HepG2 (cell line): Measurements from ENCODE around the gene CCDC57. TPM values are rescaled to one million over a fixed set of nuclear protein-coding genes. Genes with fewer than 3 reads are reported as not detected.

Experiments
- KDM5A ChIP-seq: fragments of 200-600 bp; sonication (generic); IDR thresholded peaks from 2 replicates; pipeline ENCODE4 v1.7.0; 2018; ENCODE audit warnings: antibody characterized with exemption, mild to moderate bottlenecking, low read length, borderline replicate concordance
- PHF8 ChIP-seq: sonication (generic); formaldehyde crosslinking; IDR thresholded peaks from 2 replicates; pipeline ENCODE4 v1.5.0; 2020; ENCODE audit warnings: missing genetic modification reagents
- RBM39 ChIP-seq: fragments of 200-400 bp; formaldehyde crosslinking; IDR thresholded peaks from one replicate; pipeline ENCODE4 v1.6.1; 2018; ENCODE audit warnings: antibody characterized with exemption, mild to moderate bottlenecking, low read depth, low read length; ENCODE audit not compliant: poor library complexity, severe bottlenecking
- SNRNP70 ChIP-seq: fragments of 200-400 bp; formaldehyde crosslinking; IDR thresholded peaks from 2 replicates; pipeline ENCODE4 v1.6.1; 2017; ENCODE audit warnings: mild to moderate bottlenecking, low read depth, low read length, moderate library complexity
- ZNF205 ChIP-seq: IDR thresholded peaks from 2 replicates; pipeline ENCODE4 v1.6.1; 2018; ENCODE audit warnings: missing biosample characterization, missing genetic modification reagents
- ZNF337 ChIP-seq: sonication (generic); formaldehyde crosslinking; IDR thresholded peaks from 2 replicates; pipeline ENCODE4 v1.5.1; 2020; ENCODE audit warnings: missing genetic modification reagents, low read depth, mild to moderate bottlenecking, borderline replicate concordance
- polyA plus RNA-seq, 8 experiments: library from polyadenylated mRNA; depleted of rRNA in 3 of 8; stranded (reverse) in 7 of 8; unstranded in 1 of 8; fragments of >200 nt; fragmentation: Illumina TruSeq in 4 of 8; extraction: Trizol in 4 of 8; gene quantifications; 2 replicates each; pipeline versions ENCODE4 v1.2.1 to v1.2.3, GENCODE V29; 2011 to 2016; ENCODE audit warnings: low read depth in 4 of 8, missing spikeins in 1 of 8, mixed read lengths in 1 of 8; ENCODE audit not compliant: insufficient read depth in 1 of 8
- total RNA-seq, 5 experiments: library from RNA; depleted of rRNA; stranded (reverse); fragments of >200 nt; fragmentation: Illumina TruSeq; extraction: Trizol; gene quantifications; 2 replicates each; pipeline ENCODE4 v1.2.3, GENCODE V29; 2016; ENCODE audit warnings: low read depth in 1 of 5
- TF ChIP-seq, protein P1 (sequence below): IDR thresholded peaks from 2 replicates; pipeline ENCODE4 v1.6.1; 2012; ENCODE audit warnings: low read length, improper control_type of control experiment
- TF ChIP-seq, protein P2 (sequence below): sonication (generic); formaldehyde crosslinking; IDR thresholded peaks from 2 replicates; pipeline ENCODE4 v1.4.0; 2020; ENCODE audit warnings: mild to moderate bottlenecking, low read depth, missing genetic modification reagents
- TF ChIP-seq, protein P3 (sequence below): sonication (generic); formaldehyde crosslinking; IDR thresholded peaks from 2 replicates; pipeline ENCODE4 v1.4.0; 2020; ENCODE audit warnings: missing genetic modification reagents
- TF ChIP-seq, protein P4 (sequence below): sonication (generic); formaldehyde crosslinking; IDR thresholded peaks from 2 replicates; pipeline ENCODE4 v1.9.0; 2021; ENCODE audit warnings: missing genetic modification reagents, borderline replicate concordance

CCDC57 gene
- total and polyA plus RNA-seq, 2 of the 13 experiments (the other 11 are each of a cell fraction or from before 2014, with no cell fraction given) = 59.3 to 59.9 TPM

DNA sequence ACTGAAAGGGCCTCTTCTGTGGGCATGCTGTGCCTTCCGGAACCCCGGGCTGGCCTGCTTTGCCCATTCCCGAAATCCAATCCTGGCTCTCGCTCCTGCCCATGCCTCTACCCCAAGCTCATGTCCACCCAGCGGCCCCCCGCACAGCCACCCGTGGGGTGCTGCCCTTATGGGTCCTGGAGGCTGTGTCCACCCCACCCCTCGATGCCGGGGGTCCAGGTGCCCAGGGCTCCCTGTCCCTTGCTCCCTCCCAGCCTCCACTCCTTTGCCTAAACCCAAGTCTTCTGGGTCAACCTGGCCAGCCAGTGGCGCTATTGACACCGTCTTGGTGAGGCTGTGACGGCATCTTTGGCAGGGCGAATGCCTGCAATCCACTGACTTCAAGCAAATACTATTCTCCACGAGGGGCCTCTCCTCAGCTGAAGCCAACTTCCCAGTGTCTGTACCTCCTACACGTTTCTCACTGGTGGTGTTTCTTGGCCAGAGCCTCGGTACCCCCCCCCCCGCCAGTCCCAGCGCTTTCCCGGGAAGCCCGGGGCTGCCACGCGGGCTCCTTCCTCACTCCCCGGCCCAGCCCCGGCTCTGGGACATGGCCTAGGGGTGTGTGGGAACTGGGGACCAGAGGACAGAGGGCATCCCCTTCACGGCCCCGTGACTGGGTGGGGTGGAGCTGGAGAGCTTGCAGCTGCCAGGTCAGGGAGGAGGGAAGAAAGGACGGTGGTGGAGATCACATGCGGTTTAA lies 134.9 kb downstream of the CCDC57 start (continued):
- TF ChIP-seq, protein P1, sequence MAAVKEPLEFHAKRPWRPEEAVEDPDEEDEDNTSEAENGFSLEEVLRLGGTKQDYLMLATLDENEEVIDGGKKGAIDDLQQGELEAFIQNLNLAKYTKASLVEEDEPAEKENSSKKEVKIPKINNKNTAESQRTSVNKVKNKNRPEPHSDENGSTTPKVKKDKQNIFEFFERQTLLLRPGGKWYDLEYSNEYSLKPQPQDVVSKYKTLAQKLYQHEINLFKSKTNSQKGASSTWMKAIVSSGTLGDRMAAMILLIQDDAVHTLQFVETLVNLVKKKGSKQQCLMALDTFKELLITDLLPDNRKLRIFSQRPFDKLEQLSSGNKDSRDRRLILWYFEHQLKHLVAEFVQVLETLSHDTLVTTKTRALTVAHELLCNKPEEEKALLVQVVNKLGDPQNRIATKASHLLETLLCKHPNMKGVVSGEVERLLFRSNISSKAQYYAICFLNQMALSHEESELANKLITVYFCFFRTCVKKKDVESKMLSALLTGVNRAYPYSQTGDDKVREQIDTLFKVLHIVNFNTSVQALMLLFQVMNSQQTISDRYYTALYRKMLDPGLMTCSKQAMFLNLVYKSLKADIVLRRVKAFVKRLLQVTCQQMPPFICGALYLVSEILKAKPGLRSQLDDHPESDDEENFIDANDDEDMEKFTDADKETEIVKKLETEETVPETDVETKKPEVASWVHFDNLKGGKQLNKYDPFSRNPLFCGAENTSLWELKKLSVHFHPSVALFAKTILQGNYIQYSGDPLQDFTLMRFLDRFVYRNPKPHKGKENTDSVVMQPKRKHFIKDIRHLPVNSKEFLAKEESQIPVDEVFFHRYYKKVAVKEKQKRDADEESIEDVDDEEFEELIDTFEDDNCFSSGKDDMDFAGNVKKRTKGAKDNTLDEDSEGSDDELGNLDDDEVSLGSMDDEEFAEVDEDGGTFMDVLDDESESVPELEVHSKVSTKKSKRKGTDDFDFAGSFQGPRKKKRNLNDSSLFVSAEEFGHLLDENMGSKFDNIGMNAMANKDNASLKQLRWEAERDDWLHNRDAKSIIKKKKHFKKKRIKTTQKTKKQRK = no peak
- no peak for TF ChIP-seq ZNF205
- TF ChIP-seq SNRNP70 = no peak
- TF ChIP-seq KDM5A = no peak
- TF ChIP-seq, protein P2, sequence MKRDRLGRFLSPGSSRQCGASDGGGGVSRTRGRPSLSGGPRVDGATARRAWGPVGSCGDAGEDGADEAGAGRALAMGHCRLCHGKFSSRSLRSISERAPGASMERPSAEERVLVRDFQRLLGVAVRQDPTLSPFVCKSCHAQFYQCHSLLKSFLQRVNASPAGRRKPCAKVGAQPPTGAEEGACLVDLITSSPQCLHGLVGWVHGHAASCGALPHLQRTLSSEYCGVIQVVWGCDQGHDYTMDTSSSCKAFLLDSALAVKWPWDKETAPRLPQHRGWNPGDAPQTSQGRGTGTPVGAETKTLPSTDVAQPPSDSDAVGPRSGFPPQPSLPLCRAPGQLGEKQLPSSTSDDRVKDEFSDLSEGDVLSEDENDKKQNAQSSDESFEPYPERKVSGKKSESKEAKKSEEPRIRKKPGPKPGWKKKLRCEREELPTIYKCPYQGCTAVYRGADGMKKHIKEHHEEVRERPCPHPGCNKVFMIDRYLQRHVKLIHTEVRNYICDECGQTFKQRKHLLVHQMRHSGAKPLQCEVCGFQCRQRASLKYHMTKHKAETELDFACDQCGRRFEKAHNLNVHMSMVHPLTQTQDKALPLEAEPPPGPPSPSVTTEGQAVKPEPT (CRISPR knock-in tag) = no peak
- peak; percentile 59 for TF ChIP-seq RBM39
- TF ChIP-seq, protein P3, sequence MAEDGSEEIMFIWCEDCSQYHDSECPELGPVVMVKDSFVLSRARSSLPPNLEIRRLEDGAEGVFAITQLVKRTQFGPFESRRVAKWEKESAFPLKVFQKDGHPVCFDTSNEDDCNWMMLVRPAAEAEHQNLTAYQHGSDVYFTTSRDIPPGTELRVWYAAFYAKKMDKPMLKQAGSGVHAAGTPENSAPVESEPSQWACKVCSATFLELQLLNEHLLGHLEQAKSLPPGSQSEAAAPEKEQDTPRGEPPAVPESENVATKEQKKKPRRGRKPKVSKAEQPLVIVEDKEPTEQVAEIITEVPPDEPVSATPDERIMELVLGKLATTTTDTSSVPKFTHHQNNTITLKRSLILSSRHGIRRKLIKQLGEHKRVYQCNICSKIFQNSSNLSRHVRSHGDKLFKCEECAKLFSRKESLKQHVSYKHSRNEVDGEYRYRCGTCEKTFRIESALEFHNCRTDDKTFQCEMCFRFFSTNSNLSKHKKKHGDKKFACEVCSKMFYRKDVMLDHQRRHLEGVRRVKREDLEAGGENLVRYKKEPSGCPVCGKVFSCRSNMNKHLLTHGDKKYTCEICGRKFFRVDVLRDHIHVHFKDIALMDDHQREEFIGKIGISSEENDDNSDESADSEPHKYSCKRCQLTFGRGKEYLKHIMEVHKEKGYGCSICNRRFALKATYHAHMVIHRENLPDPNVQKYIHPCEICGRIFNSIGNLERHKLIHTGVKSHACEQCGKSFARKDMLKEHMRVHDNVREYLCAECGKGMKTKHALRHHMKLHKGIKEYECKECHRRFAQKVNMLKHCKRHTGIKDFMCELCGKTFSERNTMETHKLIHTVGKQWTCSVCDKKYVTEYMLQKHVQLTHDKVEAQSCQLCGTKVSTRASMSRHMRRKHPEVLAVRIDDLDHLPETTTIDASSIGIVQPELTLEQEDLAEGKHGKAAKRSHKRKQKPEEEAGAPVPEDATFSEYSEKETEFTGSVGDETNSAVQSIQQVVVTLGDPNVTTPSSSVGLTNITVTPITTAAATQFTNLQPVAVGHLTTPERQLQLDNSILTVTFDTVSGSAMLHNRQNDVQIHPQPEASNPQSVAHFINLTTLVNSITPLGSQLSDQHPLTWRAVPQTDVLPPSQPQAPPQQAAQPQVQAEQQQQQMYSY (CRISPR knock-in tag) = peak; percentile 75
- TF ChIP-seq, protein P4, sequence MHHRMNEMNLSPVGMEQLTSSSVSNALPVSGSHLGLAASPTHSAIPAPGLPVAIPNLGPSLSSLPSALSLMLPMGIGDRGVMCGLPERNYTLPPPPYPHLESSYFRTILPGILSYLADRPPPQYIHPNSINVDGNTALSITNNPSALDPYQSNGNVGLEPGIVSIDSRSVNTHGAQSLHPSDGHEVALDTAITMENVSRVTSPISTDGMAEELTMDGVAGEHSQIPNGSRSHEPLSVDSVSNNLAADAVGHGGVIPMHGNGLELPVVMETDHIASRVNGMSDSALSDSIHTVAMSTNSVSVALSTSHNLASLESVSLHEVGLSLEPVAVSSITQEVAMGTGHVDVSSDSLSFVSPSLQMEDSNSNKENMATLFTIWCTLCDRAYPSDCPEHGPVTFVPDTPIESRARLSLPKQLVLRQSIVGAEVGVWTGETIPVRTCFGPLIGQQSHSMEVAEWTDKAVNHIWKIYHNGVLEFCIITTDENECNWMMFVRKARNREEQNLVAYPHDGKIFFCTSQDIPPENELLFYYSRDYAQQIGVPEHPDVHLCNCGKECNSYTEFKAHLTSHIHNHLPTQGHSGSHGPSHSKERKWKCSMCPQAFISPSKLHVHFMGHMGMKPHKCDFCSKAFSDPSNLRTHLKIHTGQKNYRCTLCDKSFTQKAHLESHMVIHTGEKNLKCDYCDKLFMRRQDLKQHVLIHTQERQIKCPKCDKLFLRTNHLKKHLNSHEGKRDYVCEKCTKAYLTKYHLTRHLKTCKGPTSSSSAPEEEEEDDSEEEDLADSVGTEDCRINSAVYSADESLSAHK (CRISPR knock-in tag) = no peak
- TF ChIP-seq ZNF337 (CRISPR knock-in tag) = no peak
- 0 out of 2 replicates have a peak, but pooled peaks have one; percentile 13 for TF ChIP-seq PHF8 (CRISPR knock-in tag)
